ENCODE data around the gene ATAD3C. TPM values are rescaled to one million over a fixed set of nuclear protein-coding genes. Genes with fewer than 3 reads are reported as not detected.
"Not testable (repeated sequence)": the region's sequence is repeated elsewhere in the genome, so short reads cannot be mapped to it uniquely, and the experiment has no call there.

Gene ATAD3C
- total RNA-seq, 1 experiment from 2014 or later: 2.0 TPM

DNA sequence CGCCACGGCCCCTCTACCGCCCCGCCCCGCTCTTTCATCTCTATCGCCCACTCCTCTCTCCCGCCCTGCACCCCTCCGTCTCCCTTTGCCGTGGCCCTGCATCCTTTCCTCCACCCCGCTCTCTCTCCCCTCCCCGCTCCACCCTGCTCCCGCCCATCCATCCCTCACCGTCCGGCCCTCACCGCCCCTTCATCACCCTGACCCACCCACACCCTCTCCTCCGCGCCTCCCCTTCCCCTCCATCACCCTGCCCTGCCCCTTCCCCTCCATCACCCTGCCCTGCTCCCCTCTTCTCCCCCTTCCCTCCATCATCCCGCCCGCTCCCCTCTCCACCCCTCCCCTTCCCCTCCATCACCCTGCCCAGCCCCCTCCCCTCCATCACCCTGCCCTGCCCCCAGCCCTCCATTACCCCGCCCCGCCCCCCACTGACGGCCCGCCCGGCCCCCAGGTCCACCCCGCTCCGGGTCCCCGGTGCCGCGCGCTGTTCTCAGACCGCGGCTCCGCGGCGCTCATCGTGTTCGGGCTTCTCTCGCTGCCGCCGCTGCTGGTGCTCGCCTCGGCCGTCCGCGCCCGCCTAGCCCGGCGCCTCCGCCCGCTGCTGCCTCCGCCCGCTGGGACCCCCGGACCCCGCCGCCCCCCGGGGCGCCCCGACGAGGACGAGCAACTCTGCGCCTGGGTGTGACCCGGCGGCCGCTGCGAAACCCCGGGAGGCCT is 22.2 kb upstream of the ATAD3C start:
- CTCF ChIA-PET: no interaction called here
- no peak for TF ChIP-seq CTCF (IDR thresholded peaks at IDR 0.05; ENCODE audit: unreplicated experiment)
- H3K36me3 Mint-ChIP-seq (ENCODE audit: insufficient read depth, unreplicated experiment): no peaks in the 10 kb centered on the region
- H3K27me3 Mint-ChIP-seq (ENCODE audit: insufficient read depth, unreplicated experiment): no peaks in the 10 kb centered on the region
- DNase-seq (ENCODE audit: unreplicated experiment): no peak
- H3K4me3 Mint-ChIP-seq (ENCODE audit: unreplicated experiment): no peak overlapping the region
- BruUV-seq (replicated peaks): no TSS peak
- POLR2A ChIA-PET: no interaction called here
- H3K4me1 Mint-ChIP-seq (ENCODE audit: insufficient read depth, unreplicated experiment): no peaks in the 10 kb centered on the region
- intact Hi-C loops (cut with micrococcal nuclease): no loop called here
- H3K9me3 Mint-ChIP-seq (ENCODE audit: unreplicated experiment): no peaks in the 10 kb centered on the region
- H3K27ac Mint-ChIP-seq (ENCODE audit: low read depth, unreplicated experiment): no peak overlapping the region

GRCh38 chr1:1427820-1428148 is 21.7 kb upstream of the ATAD3C start:
- ChIA-PET POLR2A (no interaction called here), CTCF (no interaction called here)
- Mint-ChIP-seq H3K4me3 (ENCODE audit: unreplicated experiment) (no peak overlapping the region), H3K4me1 (ENCODE audit: insufficient read depth, unreplicated experiment) (no peaks in the 10 kb centered on the region), H3K27ac (ENCODE audit: low read depth, unreplicated experiment) (no peak overlapping the region), H3K27me3 (ENCODE audit: insufficient read depth, unreplicated experiment) (no peaks in the 10 kb centered on the region), H3K9me3 (ENCODE audit: unreplicated experiment) (no peaks in the 10 kb centered on the region), H3K36me3 (ENCODE audit: insufficient read depth, unreplicated experiment) (no peaks in the 10 kb centered on the region)
- DNase-seq (ENCODE audit: unreplicated experiment): no peak
- BruUV-seq (replicated peaks): no TSS peak
- TF ChIP-seq CTCF (IDR thresholded peaks at IDR 0.05; ENCODE audit: unreplicated experiment): no peak
- intact Hi-C loops (cut with micrococcal nuclease): no loop called here

DNA sequence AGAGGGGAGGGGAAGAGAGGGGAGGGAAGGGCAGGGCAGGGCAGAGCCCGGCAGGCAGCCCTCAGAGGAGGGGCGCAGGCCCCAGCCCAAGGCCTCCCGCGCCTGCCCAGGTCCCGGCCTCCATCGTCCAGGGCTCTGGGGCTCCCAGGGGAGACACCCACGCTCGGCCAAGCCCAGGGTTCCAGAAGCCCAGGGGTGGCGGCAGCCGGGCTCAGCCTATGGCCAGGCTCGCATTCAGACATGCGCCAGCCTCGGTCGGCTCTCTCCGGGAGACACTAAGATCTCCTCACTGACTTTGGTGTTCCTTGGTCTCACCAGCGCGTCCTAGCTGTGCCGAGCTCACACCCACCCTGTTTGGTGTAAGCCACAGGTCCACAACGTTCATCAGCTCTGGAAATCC is 21.3 kb upstream of the ATAD3C start:
- Mint-ChIP-seq H3K27ac (ENCODE audit: low read depth, unreplicated experiment) (no peak overlapping the region), H3K4me1 (ENCODE audit: insufficient read depth, unreplicated experiment) (no peaks in the 10 kb centered on the region), H3K9me3 (ENCODE audit: unreplicated experiment) (no peaks in the 10 kb centered on the region), H3K4me3 (ENCODE audit: unreplicated experiment) (no peak overlapping the region), H3K27me3 (ENCODE audit: insufficient read depth, unreplicated experiment) (no peaks in the 10 kb centered on the region), H3K36me3 (ENCODE audit: insufficient read depth, unreplicated experiment) (no peaks in the 10 kb centered on the region)
- CTCF ChIA-PET: interaction anchor here (0.7 kb wide), 1 partner anchor 16 kb away, joined by 3 read pairs; no protein-coding TSS in a partner anchor
- DNase-seq (ENCODE audit: unreplicated experiment): no peak
- intact Hi-C loops (cut with micrococcal nuclease): no loop called here
- no peak for TF ChIP-seq CTCF (IDR thresholded peaks at IDR 0.05; ENCODE audit: unreplicated experiment)
- POLR2A ChIA-PET: no interaction called here
- no TSS peak for BruUV-seq (replicated peaks)

DNA sequence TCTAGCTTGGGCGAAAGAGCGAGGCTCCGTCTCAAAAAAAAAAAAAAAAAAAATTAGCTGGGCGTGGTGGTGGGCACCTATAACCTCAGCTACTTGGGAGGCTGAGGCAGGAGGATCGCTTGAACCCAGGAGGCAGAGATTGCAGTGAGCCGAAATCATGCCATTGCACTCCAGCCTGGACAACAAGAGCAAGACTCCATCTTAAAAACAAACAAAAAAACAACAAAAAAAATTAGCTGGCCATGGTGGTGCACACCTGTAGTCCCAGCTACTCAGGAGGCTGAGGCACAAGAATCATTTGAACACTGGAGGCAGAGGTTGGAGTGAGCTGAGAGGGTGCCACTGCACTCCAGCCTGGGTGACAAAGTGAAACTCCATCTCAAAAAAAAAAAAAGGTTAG is 20.5 kb upstream of the ATAD3C start:
- H3K36me3 Mint-ChIP-seq (ENCODE audit: insufficient read depth, unreplicated experiment); BruUV-seq (replicated peaks); H3K9me3 Mint-ChIP-seq (ENCODE audit: unreplicated experiment); H3K4me1 Mint-ChIP-seq (ENCODE audit: insufficient read depth, unreplicated experiment); intact Hi-C loops (cut with micrococcal nuclease); H3K27ac Mint-ChIP-seq (ENCODE audit: low read depth, unreplicated experiment); H3K4me3 Mint-ChIP-seq (ENCODE audit: unreplicated experiment); DNase-seq (ENCODE audit: unreplicated experiment); H3K27me3 Mint-ChIP-seq (ENCODE audit: insufficient read depth, unreplicated experiment): not testable (repeated sequence)
- ChIA-PET CTCF (interaction anchor here (0.7 to 2.8 kb wide), 2 partner anchors 12 to 16 kb away, joined by 3 to 11 read pairs; no protein-coding TSS in a partner anchor), POLR2A (interaction anchor here (1.2 kb wide), 1 partner anchor 75 kb away, joined by 3 read pairs; no protein-coding TSS in a partner anchor)
